ENCODE results near the gene KLHL33.
"Not testable (repeated sequence)": the region's sequence is repeated elsewhere in the genome, so short reads cannot be mapped to it uniquely, and the experiment has no call there.

KLHL33 gene

DNA sequence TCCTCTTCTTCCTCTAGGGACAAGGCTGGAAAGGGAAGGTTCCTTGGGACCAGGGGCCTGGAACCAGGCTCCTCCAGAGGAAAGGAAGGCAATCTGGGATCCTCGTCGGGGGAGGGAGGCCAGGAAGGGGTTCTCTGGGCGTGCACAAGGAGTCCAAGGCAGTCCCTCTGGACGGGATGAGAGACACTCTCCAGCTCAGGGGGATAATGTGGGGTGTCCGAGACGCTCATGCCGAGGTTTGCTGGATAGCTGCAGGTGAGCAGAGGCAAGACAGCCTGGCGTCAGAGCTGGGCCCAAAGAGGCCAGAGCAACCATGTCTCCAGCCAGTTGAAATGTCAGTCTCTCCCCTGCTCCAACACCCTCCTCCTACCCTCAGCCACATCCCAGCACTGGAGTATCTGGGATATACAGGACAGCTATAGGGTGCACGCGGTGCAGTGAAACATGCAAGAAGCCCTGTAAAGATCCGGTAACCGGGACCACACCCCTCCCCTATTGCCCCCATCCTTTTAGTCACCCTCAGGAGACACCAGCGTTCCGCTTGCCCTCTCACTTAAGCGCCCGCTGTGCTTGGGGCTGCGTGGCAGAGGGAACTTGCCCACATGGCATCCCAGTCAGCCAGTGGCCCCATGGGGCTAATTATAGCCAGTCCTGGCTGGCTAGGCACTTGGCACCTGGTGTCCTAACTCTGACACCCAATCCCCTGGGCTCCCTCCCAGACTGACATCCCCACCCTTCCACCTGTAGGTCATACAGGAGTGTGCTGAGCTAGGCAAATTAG lies at the start of gene KLHL33:
KLHL33 (minus strand) TSS at position 585 of the 781 bp plus-strand sequence; CDS start at position 230, 355 bp downstream.
- no peak for DNase-seq

DNA sequence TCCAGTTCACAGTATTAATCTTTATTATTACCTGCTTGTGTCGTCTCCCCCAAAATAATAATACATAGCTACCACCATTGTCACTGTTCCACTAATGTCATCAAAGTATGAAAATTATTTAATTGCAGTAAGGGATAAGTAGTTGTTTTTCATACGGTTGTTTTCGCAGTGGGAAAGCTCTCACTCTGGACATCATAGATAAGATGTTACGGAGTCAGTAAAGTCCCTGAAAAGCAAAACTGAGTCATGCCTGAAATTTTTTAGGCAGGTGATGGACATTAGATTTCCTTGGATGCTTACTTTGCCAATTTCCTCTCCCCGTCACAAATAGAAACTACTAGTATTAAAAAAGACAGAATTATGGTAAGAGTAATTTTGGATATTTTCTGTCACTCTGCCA lies 46.4 kb upstream of the KLHL33 start:
- no peak for DNase-seq

DNA sequence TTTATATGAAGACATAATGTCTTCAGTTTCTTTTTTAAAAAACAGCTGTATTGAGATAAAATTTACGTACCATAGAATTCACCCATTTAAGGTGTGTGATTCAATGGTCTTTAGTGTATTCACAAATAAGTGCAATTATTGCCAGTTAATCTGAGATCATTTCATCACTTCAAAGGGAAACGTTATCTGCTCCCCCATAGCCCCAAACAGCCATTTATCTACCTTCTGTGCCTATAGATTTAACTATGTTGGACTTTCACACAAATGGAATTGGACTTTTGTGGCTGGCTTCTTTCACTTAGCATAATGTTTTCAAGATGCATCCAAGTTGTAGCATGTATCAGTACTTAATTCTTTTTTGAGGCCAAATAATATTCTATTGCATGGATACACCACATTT lies 42.9 kb upstream of the KLHL33 start:
- no peak for DNase-seq

GRCh38 chr14:20477211-20477876 lies 41.4 kb upstream of the KLHL33 start:
- no peak for DNase-seq

- DNase-seq: no peak
Measured at GRCh38 chr14:20476776-20477175, 40.8 kb upstream of the KLHL33 start.

DNA sequence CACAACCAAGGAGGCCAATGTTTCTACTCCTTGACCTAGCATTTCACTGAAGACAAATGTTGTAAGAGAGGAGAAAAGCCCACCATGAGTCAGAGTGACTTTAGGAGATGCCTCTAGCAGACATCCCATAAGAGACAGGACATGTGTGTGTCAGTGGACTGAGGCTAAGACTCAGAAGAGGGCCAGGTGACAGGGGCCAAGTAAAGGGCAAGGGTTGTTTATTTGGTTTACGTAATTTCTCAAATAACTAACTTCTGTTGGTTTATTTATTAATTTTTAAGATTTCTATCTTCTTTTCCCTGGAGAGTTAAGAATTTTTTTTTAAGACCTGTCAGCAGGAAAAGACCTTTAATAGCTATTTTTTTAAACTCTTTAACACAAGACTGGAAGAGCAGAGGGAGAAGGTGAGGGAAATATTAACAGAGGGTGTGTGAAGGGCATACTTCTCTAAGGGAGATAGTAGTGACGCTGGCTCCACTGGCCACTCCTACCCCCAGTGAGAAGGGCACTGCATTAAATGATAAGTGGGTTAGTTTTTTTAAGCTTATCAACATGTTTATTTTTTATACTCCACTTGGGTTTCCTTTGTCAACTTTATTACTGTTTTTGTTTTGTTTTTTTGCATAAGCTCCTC lies 36.7 kb upstream of the KLHL33 start:
- DNase-seq: no peak

DNA sequence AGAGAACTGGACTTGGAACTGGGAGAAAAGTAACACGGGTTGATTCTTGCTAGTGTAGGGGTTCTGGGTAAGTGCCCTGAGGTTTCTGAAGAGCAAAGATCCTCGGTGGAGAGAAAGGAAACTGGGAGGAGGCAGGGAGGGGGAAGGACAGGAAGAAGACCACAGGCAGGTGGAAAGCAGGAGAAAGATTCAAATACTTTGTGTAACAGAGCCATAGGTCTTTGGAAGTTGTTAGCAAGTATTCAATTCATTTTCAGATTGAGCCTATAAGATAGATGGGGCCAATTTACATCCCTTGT lies 34.6 kb upstream of the KLHL33 start:
- no peak for DNase-seq

- peak; percentile 30 for DNase-seq
Measured at GRCh38 chr14:20469890-20470602, 34.1 kb upstream of the KLHL33 start.

DNA sequence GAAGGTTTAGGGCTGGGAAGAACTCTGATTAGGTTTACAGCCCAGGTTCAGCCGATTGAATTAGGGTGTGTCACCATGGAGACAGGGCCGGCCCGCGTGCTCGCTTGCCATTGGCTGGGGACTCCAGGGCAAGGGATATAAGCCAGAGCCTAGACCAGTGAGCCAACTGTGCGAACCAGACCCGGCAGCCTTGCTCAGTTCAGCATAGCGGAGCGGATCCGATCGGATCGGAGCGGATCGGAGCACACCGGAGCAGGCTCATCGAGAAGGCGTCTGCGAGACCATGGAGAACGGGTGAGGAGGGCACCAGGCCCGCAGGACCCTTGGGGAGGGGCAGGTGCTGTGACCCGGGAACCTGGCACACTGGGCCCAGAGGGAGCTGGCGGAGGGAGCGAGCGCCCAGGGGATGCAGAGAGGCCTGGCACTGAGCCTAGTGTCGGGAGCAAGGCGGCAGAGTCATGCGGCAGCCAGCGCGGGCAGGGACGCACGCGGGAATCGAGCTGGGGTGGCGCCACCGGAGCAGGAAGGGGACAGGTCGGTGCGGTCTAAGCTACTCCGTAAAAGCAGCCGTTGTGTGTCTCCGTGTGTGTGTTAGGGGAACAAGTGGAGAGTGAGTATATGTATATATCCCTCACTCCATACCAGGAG lies 33.4 kb upstream of the KLHL33 start, which contains the start of gene PNP:
PNP (plus strand) TSS at position 165 of the 648 bp plus-strand sequence; CDS start at position 284, 119 bp downstream.
- DNase-seq: peak; percentile 86

- DNase-seq: no peak
Measured at GRCh38 chr14:20468764-20469241, 32.8 kb upstream of the KLHL33 start.

DNA sequence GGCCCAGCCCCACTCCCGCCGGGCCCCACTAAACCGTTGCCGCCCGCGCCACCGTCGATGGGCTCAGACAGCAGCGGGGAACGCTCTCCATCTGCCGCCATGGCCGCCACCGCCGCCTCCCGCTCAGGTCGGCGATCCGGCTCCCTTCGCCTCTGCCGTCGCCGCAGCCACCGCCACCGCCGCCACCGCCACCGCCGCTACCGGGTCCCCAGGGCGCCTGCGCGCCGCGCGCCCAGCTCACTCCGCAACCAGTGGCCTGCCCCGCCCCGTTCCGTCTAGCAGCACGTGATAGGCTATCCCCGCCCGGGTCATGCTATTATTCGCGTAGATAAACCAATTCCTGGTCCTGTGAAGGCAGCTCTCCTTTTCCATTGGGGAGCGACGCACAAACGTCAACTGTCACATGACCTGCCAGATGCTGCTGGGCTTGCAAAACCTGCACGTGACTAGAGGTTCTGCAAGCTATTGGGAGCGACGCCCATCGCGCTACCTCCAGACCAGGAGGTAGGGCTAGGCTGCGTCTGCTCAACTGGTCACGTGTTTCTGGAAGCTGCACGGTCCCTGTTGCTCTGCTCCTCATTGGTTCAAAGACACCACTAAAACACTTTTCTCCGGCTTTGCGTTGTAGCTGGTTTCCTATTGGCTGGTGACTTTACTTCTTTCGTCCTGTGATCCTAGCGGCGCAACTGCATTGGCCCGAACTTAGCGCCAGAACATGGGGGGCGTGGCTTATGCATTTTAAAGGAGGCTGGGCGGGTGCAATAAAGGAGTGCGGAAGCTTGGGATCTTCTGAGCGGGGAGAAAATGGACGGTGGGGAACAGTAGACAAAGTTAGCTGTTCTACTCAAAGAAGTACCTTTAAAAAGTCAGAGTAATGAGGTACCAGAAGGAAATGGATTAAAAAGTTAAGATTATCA lies 25.5 kb upstream of the KLHL33 start, which contains the start of gene PIP4P1:
PIP4P1 (minus strand) TSS at position 210 of the 917 bp plus-strand sequence; CDS start at position 101, 109 bp downstream.
- DNase-seq: peak; percentile 100

DNA sequence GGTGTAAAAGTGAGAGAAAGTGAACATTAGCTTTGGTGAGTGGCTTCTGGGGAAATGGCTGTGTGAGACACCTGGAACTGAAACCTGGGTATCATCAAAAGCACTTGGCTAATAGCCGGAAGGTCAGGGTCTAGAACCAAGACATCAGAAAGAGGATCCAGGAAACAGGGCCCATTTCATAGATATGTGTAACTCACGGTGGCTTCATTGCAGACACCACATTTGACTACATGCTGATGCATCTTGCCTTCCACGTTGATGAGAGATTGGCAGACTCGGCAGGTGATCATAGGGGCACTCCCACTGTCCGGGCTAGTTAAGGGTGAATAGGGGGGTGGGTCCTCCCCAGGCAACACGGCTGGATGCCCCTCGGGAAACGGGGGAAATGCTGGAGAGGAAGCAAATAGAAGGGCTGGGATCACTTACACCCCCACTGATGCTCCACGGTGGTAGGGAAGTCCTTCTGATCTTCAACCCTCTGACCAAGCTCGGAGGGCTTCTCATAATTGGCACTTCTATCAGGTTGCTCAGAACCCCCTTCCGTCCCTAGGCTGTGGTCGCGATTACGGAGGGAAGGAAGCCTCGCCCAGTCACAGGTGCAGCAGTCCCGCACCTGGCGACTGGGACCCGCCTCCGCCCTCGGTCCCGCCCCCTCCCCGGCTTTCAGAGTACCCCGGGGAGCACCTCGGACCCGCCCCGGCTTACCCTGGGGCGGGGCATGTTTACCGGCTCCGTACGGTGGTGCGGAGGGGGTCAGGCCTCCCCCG lies 24.7 kb upstream of the KLHL33 start:
- DNase-seq: no peak

DNA sequence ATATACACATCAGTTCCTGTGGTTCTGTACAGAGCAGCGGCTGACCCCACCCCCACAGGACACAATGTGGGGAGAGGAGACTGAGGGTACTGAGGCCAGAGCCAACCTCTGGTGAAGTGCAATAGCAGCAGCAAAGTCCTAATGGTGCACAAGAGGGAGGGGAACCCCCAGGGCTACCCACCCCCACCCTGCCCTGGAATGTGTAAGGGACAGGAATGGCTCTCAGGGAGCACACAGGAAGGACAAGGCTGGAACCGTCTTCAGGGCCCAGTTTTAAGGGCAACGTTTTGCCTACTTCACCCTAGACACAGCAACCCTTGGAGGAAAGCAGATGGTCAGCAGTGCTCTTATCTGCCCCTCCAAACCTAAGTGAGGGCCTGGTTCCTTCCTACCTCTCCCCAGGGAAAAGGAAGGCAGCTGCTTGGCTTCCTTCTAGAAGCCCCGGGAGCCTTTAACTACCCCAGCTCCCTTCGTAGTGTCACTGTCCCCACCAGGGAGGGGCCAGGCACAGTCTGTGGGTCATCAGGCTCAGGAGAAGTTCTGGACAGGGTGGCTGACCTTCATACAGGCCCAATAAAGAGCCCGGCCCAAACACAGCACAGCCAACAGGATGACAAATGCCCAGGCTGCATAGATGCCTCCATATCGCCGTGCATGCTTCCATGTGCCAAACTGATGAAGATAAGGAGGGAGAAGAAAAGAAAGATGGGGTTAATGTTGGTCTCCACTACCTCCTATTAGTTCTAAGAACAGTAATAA lies 22.2 kb upstream of the KLHL33 start:
- no peak for DNase-seq

DNA sequence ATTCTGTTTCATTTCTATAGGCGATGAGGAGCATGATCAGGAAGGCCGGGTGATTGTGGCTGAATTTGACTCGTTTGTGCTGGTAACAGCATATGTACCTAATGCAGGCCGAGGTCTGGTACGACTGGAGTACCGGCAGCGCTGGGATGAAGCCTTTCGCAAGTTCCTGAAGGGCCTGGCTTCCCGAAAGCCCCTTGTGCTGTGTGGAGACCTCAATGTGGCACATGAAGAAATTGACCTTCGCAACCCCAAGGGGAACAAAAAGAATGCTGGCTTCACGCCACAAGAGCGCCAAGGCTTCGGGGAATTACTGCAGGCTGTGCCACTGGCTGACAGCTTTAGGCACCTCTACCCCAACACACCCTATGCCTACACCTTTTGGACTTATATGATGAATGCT lies 21.0 kb upstream of the KLHL33 start:
- no peak for DNase-seq

DNA sequence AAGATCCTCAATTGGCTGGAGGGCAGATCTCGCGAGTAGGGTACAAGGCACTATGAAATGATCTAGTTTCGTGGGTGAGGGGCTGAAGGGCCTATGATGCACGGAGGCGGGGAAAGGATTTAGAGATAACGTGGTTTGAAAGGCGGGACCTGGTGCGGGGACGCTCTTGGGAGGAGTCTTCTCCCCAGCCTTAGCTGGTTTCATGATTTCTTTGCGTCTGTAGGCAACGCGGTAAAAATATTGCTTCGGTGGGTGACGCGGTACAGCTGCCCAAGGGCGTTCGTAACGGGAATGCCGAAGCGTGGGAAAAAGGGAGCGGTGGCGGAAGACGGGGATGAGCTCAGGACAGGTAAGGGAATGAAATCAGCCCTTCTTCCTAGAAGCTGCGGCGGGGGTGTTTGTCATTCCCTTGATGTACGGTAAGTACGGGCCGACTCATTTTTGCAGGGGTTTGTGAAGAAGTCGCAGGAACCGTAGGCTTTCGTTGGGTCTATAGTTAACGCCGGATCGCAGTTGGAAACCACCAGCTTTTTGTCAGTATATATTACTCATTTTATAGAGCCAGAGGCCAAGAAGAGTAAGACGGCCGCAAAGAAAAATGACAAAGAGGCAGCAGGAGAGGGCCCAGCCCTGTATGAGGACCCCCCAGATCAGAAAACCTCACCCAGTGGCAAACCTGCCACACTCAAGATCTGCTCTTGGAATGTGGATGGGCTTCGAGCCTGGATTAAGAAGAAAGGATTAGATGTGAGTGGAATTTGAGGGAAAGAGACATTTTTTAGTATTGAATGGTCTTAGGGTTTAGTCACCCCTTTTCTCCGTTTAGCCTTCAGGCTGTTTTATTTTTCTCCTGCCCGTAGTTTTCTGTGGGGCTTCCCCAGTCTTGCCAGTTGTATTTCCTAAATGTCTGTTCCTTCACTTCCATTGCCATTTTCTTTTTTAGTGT lies 19.7 kb upstream of the KLHL33 start:
- no peak for DNase-seq

DNA sequence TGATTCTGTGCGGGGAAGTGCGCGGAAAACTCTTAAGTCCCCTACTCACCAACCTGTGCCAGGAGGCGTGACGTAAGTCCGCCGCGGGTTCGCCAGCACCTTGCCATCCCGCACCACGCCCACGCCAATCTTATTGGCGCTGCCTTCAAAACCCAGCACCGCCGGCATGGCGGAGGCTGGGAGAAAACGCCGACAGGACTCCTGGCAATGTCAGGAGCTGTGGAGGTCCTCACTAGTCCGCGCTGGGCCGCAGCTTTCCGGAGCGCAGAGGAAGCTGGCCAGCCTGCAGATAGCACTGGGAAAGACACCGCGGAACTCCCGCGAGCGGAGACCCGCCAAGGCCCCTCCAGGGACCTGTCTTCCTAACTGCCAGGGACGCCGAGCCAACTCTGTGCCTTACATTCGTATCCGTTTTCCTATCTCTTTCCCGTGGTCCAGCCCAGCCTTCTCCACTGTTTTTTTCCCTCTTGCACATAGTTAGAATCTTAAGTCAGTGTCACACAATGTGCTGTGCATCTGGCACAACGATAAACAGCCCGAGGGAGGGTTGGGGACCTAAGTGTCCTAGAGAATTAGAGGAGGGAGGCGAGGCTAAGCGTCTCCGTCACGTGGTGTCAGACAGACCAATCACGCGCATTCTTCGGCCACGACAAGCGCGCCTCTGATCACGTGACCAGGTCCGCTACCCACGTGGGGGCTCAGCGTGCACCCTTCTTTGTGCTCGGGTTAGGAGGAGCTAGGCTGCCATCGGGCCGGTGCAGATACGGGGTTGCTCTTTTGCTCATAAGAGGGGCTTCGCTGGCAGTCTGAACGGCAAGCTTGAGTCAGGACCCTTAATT lies 18.8 kb upstream of the KLHL33 start, which contains the start of the genes APEX1 and OSGEP:
APEX1 (plus strand) TSS at position 711 of the 839 bp plus-strand sequence. CDS start 420 bp downstream, outside the sequence.
OSGEP (minus strand) TSS at position 297 of the 839 bp plus-strand sequence; CDS start at position 168, 129 bp downstream.
- DNase-seq: peak; percentile 98

DNA sequence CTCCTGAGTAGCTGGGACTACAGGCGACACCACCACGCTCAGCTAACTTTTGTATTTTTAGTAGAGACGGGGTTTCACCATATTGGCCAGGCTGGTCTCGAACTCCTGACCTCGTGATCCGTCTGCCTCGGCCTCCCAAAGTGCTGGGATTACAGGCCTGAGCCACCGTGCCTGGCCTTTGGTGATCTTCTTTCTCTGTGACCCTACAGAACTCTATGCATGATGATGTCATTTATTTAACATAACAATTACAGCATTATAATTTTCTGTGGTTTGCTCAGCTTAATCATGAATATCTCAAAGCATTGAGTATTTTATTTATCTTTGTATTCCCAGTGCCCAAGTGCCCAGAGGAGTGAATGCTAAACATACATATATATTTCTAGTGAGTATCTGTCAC lies 16.9 kb upstream of the KLHL33 start:
- not testable (repeated sequence) for DNase-seq
